Measurements from ENCODE around the gene ANKMY2. TPM values are rescaled to one million over a fixed set of nuclear protein-coding genes. Genes with fewer than 3 reads are reported as not detected.
"Not testable (repeated sequence)": the region's sequence is repeated elsewhere in the genome, so short reads cannot be mapped to it uniquely, and the experiment has no call there.

The ANKMY2 gene
- total and polyA plus RNA-seq, 9 donors = 9.9 to 26.5 (median 21.7) TPM

DNA sequence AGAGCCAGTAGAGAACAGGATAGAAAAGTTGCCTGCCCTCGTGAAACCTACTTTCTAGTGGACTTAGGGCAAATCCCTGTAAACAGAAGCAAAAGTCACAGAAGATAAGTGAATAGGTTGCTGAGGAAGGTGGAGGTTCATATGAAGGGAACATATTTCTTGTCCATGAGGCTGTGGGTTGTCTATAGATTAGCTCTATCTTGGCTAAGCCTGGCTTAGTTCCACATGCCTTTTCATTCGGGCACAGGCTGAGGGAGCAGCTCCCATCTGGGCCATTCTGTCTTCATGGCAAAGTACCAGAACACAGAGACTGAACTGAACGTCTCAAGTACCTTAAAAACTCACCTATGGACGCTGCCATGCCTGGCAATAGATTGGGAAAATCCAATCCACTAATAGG is 45.7 kb upstream of the ANKMY2 start:
- H3K4me1 ChIP-seq (ENCODE audit: insufficient read depth) = no peaks in the 10 kb centered on the region
- H3K27ac ChIP-seq = no peak overlapping the region
- 78 to 91% (median 84%) methylated on average over 4 of the region's 4 CpGs for WGBS, 3 donors
- no peaks in the 10 kb centered on the region for H3K9me3 ChIP-seq
- no peak for DNase-seq
- no peaks in the 10 kb centered on the region for H3K27me3 ChIP-seq
- H3K4me3 ChIP-seq = no peak overlapping the region
- TF ChIP-seq, protein P1, sequence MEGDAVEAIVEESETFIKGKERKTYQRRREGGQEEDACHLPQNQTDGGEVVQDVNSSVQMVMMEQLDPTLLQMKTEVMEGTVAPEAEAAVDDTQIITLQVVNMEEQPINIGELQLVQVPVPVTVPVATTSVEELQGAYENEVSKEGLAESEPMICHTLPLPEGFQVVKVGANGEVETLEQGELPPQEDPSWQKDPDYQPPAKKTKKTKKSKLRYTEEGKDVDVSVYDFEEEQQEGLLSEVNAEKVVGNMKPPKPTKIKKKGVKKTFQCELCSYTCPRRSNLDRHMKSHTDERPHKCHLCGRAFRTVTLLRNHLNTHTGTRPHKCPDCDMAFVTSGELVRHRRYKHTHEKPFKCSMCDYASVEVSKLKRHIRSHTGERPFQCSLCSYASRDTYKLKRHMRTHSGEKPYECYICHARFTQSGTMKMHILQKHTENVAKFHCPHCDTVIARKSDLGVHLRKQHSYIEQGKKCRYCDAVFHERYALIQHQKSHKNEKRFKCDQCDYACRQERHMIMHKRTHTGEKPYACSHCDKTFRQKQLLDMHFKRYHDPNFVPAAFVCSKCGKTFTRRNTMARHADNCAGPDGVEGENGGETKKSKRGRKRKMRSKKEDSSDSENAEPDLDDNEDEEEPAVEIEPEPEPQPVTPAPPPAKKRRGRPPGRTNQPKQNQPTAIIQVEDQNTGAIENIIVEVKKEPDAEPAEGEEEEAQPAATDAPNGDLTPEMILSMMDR (IDR thresholded peaks at IDR 0.05) = no peak
- no peak for TF ChIP-seq EP300 (IDR thresholded peaks at IDR 0.05)
- TF ChIP-seq POLR2A (IDR thresholded peaks at IDR 0.05) = no peak
- H3K36me3 ChIP-seq = no peaks in the 10 kb centered on the region
- intact Hi-C loops (cut with DNase I) = loop anchor here in 1 of 4 donors (5.0 kb wide), 1 partner anchor 284 kb away; no protein-coding TSS in a partner anchor

DNA sequence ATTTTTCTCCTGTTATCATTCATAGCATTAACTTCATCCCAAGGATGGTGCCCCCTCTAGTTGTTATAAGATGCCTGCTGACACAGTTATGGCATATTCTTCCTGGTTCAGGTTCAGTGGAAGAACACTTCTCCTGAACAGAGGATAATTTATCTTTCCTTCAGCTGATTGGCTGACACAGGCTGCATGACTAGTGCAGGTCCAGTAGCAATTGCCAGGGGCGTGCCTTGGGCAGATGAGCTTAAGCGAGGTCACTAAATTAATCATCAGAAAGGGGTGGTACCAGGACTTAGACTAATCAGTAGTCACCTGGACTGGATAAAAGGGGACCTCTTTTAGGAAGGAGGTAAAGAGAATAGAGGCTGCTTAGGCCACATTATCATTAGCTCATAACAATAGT is 42.7 kb upstream of the ANKMY2 start:
- Histone ChIP-seq H3K36me3 (no peaks in the 10 kb centered on the region), H3K4me3 (no peak overlapping the region)
- TF ChIP-seq, protein P1 (IDR thresholded peaks at IDR 0.05) = no peak
- TF ChIP-seq EP300 (IDR thresholded peaks at IDR 0.05) (no peak), POLR2A (IDR thresholded peaks at IDR 0.05) (no peak)

DNA sequence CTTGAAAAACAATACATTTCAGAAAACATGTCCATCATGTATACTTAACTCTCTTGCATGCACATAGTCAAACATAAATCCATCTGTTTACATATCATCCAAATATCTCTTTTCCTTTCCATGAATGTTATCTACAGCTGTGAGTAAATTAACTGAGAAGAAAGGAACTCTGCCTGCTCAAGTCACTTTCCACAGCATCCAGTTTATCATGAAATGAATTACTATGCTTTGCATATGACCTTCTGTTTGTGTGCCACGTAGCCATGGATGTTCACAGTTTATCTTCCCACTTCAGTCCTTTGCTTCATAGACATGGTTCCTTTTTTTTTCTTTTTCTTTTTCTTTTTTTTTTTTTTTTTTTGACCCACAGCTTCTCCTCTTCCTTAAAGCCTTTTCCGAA is 40.0 kb upstream of the ANKMY2 start:
- Histone ChIP-seq H3K27ac (no peak overlapping the region), H3K4me1 (ENCODE audit: insufficient read depth) (no peaks in the 10 kb centered on the region), H3K36me3 (no peaks in the 10 kb centered on the region), H3K4me3 (no peak overlapping the region), H3K9me3 (no peaks in the 10 kb centered on the region), H3K27me3 (no peaks in the 10 kb centered on the region)
- intact Hi-C loops (cut with DNase I) = no loop called here
- DNase-seq = no peak
- 91 to 100% (median 99%) methylated on average over 2 of the region's 2 CpGs for WGBS, 3 donors
- TF ChIP-seq POLR2A (IDR thresholded peaks at IDR 0.05) (no peak), EP300 (IDR thresholded peaks at IDR 0.05) (no peak)
- TF ChIP-seq, protein P1 (IDR thresholded peaks at IDR 0.05) = no peak

More for the DNA sequence above, 42.7 kb upstream of the ANKMY2 start:
- DNase-seq = no peak
- no peaks in the 10 kb centered on the region for H3K4me1 ChIP-seq (ENCODE audit: insufficient read depth)
- no peak overlapping the region for H3K27ac ChIP-seq
- 92 to 97% (median 93%) methylated on average over 2 of the region's 2 CpGs for whole genome bisulfite sequencing, 3 donors
- H3K9me3 ChIP-seq = no peaks in the 10 kb centered on the region
- intact Hi-C loops (cut with DNase I) = no loop called here
- H3K27me3 ChIP-seq = no peaks in the 10 kb centered on the region

DNA sequence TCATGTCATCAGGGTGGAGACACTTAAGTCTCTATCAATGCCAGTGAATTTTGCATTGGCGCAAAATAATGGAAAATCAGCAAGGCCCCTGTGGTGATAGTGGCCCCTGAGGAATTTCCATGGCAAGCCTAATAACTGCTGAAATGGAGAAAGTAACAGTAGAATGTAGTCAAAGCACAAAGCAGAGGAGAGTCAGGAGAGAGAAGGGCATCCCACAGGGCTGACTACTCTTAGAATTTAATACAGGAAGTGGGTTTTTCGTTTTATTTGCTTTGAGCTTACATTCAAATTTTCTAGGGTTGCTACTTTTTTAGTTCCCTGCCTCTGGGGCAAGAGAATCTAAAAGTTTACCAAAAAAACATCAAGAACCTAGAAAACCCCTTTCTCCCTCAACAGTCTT is 39.4 kb upstream of the ANKMY2 start:
- H3K36me3 ChIP-seq = no peaks in the 10 kb centered on the region
- no peak overlapping the region for H3K27ac ChIP-seq
- WGBS, 3 donors = 73 to 76% (median 75%) methylated on average over 2 of the region's 2 CpGs
- TF ChIP-seq EP300 (IDR thresholded peaks at IDR 0.05) = no peak
- TF ChIP-seq, protein P1 (IDR thresholded peaks at IDR 0.05) = no peak
- TF ChIP-seq POLR2A (IDR thresholded peaks at IDR 0.05) = no peak
- intact Hi-C loops (cut with DNase I) = no loop called here
- no peaks in the 10 kb centered on the region for H3K27me3 ChIP-seq
- DNase-seq = no peak
- H3K9me3 ChIP-seq = no peaks in the 10 kb centered on the region
- H3K4me3 ChIP-seq = no peak overlapping the region
- H3K4me1 ChIP-seq (ENCODE audit: insufficient read depth) = no peaks in the 10 kb centered on the region

DNA sequence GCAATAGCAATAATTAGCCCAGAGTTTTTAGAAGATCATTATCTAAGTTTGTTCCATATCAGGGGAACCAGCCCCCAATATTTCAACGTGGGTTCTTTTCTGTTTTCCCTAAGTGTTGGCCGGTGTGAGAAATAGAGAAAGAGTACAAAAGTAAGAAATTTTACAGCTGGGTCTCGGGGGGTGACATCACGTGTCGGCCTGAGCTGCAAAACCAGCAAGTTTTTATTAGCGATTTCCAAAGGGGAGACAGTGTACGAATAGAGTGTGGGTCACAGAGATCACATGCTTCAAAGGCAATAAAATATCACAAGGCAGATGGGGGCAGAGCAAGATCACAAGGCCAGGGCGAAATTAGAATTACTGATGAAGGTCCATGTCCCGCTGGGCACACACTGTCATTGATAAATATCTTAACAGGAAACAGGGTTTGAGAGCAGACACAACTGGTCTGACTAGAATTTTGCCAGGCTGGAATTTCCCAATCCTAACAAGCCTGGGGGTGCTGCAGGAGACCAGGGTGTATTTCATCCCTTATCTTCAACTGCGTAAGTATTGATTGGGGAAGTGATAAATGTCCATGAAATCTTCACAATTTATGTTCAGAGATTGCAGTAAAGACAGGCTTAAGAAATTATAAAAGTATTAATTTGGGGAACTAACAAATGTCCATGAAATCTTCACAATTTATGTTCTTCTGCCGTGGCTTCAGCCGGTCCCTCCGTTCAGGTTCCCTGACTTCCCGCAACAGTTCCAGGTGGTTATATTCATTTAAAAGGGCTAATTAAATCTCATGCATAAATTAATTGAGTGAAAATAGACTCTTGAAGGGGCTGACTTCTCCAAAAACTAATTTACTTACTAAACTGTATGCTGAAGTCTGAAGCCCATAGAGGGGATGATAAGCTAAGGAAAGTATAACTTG is 33.4 kb upstream of the ANKMY2 start:
- H3K4me1 ChIP-seq (ENCODE audit: insufficient read depth); H3K36me3 ChIP-seq; H3K27ac ChIP-seq; H3K9me3 ChIP-seq; H3K4me3 ChIP-seq; DNase-seq; intact Hi-C loops (cut with DNase I); H3K27me3 ChIP-seq: not testable (repeated sequence)
- 88 to 90% (median 89%) methylated on average over 14 of the region's 14 CpGs for WGBS, 3 donors

All from ovary (tissue), 9 donors.